Right lung (tissue), 5 donors: Measurements from ENCODE around the gene FAR2. TPM values are rescaled to one million over a fixed set of nuclear protein-coding genes. Genes with fewer than 3 reads are reported as not detected.

ENCODE experiments used
- DNase-seq, 2 donors: peaks; one replicate each; pipeline ENCODE4 v3.0.0-alpha.2; 2013
- polyA plus RNA-seq, 5 donors: library from polyadenylated mRNA; unstranded; fragments of 120-200 nt; gene quantifications; one replicate each; pipeline versions ENCODE4 v1.2.1 to v1.2.3, GENCODE V29; 2013; ENCODE audit warnings: inconsistent platforms in 1 of 5, low replicate concordance in 1 of 5; ENCODE audit not compliant: insufficient read length in 5 of 5, insufficient read depth in 1 of 5

Gene FAR2
- polyA plus RNA-seq, 5 donors: 5.3 to 12.0 (median 9.5) TPM

GRCh38 chr12:29201296-29201695 is 52.2 kb downstream of the FAR2 start:
- DNase-seq: no peak

DNA sequence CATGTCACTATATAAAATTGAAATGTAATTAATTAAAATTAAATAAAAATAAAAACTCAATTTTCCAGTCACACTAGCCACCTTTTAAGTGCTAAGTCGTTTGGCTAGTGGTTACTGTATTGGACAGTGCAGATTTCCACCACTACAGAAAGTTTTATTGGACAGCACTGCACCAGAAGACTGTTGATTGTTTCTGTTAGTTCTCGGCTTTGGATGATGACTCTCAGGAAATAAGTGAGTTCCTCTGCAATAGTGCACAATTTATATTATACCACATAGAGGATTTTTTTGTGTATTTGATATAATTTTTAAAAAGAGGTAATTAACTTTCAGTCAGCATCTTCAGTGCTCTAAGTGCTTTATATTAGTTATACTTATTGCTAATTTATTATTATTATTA is 52.7 kb downstream of the FAR2 start:
- DNase-seq: no peak

DNA sequence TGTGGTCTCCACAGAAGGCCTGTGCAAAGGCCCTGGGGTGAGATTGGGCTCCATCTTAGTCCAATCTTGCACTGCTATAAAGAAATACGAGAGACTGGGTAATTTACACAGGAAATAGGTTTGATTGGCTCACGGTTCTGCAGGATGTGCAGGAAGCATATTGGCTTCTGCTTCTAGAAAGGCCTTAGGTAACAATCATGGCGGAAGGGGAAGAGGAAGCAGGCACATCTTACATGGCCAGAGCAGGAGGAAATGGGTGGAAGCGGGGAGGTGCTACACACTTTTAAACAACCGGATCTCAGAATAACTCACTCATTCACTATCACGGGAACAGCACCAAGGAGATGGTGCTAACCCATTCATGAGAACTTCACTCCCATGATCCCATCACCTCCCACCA is 55.4 kb downstream of the FAR2 start:
- DNase-seq: no peak

DNA sequence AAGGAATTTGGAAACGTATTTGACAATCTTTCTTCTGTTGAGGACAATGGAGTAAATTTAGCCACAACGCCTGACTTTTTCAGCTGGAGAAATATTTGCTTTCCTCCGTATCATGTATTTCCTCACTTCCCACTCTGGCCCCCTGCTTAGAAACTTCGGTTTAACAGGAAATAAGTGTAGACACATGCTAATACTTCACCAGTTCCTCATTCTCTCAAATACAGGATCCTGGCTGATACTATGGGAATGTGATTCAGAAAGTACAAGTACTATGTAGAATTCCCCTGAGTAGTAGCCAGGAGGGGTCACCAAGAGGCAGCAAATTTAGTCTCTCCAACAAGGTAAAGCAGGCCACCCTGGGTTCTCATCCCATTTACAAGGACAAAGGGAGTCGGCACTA is 58.0 kb downstream of the FAR2 start:
- no peak for DNase-seq

DNA sequence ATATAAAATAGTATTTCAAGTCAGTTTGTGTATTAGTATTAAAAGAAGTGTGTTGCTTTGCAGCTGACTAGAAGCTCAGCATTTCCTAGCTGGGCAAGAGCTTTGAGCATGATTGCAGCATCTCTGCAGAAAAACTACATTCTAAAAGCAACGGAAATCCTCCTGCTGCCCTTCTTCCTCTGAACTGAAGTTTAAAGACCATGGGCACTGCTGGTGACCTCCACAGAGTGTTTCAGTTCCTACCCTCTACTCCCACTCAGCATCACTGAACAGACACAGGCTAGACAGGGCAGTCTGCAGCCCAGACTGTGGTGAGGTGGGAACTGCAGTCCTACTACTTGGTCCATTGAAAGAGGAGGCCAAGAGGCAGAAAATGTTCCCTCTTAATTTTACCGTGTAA is 59.0 kb downstream of the FAR2 start:
- DNase-seq: no peak

- no peak for DNase-seq
Observed at GRCh38 chr12:29208936-29209701, 60.0 kb downstream of the FAR2 start.

DNA sequence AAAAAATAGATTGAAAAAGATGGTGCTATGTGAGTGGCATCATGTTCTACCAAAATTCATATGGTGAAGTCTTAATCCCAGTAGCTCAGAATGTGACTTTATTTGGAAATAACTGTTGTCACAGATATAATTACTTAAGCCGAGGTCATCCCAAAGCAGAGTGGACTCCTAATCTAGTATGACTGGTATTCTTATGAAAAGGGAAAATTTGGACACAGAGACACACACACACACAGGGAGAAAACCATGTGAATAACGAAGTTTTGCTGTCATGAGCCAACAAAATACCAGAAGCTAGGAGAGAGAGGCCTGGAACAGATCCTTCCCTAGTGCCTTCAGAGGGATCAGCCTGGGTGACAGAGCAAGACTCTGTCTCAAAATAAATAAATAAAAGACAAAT is 62.6 kb downstream of the FAR2 start:
- no peak for DNase-seq

DNA sequence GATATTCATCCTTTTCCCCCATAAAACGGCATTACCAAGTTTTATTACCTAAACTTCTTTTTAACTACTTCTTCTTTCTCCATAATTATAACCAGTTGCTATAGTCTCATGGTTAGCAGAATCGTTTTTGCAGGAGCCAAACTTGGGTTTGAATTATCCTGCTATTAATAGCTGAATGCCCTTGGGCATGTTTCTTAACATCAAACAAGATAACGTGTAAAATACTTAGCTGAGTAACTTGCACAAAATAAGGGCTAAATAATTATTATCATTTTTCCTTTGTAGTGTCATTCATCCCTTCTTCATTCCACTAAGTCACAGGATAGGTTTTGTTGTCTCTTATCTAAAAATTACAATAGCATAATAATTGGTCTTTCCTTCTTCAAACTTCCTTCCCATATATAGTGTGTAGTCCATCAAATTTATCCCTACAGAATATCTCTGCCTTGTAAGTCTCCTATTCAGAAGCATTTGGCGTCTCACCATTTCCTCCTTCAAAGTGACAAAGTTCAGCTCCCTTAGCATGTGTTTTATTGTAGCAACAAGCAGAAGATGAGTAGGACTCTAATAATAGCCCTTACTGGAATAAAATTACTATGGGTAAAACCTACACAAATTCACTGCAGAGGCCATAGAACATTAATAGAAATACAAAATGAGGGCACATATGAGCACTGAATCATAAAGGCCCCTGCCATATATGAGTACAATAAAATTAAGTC is 63.8 kb downstream of the FAR2 start:
- DNase-seq: no peak

DNA sequence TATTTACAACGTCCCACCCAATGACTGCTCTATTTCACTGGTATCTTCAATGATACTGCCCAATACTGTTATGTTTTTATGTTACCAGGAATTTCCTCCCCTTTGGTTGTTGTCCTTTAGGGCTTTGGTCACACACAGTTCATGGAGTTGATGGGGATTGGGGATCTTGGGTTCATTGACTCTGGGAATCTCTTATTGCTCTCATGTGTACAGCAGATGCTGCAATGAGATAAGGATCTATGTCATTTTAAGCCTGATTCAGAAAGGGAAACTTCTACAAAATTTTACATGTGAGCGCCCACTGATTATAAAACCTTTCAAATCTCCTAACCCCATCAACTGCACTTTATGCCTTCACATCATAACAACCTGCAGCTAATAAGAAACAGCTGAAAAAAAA is 67.2 kb downstream of the FAR2 start:
- no peak for DNase-seq

- DNase-seq: no peak
Observed at GRCh38 chr12:29216797-29217575, 67.9 kb downstream of the FAR2 start.

DNA sequence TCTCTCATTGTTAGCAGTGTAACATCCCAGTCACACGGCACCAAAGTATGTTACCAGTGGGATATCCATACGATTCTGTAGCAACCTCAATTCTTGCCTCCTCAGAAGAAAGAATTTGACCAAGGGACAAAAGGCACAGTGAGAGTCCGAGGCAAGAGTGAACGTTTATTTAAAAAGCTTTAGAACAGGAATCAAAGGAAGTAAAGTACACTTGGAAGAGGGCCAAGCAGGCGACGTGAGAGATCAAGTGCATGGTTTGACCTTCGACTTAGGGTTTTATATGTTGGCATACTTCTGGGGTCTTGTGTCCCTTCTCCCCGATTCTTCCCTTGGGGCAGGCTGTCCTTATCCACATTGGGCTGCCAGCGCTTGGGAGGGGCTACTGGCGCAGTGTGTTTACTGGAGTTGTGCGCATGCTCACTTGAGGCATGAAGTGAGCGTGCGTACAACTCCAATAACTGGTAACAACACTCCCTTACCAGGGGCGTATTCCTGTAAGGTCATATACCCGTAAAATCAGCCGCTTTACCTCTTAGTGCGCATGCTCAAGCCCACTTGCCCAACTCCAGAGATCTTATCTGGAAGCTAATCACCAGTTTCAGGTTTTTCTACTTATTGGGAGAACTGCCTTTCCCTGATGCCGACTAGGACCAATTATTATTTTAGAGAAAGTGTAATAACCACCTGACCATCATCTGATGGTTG is 71.7 kb downstream of the FAR2 start:
- no peak for DNase-seq

GRCh38 chr12:29222200-29222599 is 73.1 kb downstream of the FAR2 start:
- no peak for DNase-seq

- DNase-seq: no peak
Observed at GRCh38 chr12:29223426-29223825, 74.3 kb downstream of the FAR2 start.

DNA sequence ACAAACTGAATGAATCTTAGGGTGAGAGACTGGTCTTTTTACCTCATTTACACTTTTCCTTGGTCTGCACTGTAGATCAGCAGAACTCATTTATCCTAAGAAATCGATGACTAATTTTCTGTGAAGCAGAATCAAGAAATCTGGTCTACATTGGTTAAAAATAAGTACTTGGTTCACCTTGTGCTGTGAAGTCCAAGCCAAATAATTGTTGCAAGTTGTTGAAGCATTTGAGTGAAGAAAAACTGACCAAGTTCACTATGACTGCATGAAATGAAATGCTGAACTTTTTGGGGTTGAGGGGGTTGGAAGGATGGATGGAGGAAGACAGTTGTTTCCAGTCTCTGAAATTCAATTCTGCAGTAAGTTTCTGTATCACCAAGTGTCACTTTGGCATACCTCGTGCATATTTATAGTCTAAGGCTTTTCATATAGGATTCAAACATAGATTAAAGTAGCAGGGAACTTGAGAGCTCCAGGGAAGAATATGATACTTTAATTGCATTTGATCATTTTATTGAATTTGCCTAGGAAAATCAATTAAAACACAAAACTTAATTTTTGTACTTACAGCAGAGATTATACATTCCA is 75.0 kb downstream of the FAR2 start:
- no peak for DNase-seq

DNA sequence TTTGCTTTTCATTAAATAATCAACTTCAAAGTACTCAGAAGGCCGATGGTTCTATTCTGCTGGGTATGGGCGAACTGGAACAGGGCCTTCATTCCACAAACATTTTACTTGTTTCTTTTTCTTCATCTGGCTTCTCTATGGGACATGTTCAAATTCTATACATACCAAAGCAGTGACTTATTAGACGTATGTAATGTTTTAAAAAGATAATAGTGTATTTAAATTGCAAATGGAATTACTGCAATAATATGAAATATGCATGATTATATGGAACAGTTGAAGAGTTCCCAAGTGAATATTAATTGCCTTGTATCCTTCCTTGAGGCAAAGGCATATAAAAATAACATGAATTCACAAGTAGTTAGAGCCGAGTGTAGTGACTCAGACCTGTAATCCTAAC is 75.5 kb downstream of the FAR2 start:
- no peak for DNase-seq

- DNase-seq: no peak
Observed at GRCh38 chr12:29225834-29226233, 76.8 kb downstream of the FAR2 start.

GRCh38 chr12:29226616-29227015 is 77.5 kb downstream of the FAR2 start:
- DNase-seq: no peak

GRCh38 chr12:29228474-29229157 is 79.5 kb downstream of the FAR2 start:
- DNase-seq: no peak

DNA sequence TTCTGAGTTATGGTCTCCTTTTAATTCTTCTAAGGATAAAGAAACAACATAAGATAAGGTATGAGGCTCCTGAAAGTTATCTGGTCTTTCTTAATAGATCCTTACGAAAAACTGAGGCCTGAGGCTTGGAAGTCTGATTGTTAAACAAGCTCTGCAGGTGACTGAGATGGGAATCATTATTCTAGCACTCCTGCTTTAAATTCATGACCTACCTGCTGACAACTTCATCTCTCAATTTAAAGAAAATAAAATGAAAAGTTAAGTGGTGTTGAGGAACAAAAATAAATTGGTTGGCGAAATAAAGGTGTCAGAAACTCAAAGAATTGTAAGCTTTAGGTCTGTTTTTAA is 80.1 kb downstream of the FAR2 start:
- DNase-seq: no peak

- DNase-seq: no peak
Observed at GRCh38 chr12:29229937-29230336, 80.9 kb downstream of the FAR2 start.
